Measurements from ENCODE around the gene KLHL28.
"Not testable (repeated sequence)": the region's sequence is repeated elsewhere in the genome, so short reads cannot be mapped to it uniquely, and the experiment has no call there.

The KLHL28 gene

DNA sequence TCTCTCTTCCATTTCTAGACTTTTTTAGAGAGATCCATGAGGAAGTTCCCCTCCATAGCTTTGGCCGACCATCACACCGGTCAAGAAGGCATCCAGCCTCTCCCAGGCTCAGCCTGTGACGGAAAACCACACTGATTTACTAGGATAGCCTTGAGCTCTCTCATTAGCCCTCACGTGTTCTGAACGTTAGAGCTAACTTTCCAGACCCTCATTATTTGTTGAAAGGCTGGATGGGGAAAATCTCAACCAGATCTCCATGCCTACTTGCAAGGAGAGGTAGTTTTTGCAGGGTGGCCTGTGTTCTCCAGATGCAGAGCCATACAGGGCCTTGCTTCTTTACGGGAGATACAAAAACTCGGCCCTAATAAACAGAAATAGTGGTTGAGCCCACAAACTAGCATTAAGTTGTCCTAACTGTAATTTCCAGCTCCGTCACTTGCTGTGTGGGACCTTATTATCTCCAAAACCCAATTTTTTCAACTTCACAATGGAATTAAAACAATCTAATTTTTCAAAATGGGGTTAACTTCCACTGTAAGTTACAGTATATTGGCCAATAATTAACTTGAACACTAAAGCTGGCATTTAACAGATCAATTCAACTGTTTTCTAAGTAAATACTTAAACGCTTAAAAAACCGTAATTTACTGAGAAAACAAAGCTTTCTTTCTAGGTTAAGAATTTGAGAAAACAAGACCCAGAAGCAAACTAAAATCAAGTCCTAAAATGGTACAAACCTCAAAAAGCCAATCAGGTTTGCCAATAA is 65.3 kb downstream of the KLHL28 start:
- no peak for DNase-seq (ENCODE audit: low read depth)

DNA sequence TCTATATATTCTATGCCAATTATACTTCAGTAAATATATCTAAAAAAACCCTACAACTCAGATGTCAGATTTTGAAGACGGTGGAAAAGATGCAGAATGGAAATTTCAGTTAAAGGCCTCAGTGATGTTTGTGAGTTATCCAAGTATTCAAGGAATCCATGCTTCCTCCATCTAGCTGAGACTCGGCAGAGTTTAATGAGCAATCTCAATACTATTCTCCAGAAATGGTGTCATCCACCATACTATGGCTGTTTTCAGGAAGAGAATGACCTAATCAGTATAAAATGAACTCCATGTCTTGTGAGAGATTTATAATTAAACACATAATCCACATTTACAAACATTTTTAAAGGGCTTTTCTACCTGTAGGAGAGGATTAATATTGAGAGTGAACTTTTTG is 66.0 kb downstream of the KLHL28 start:
- no peak for DNase-seq (ENCODE audit: low read depth)

DNA sequence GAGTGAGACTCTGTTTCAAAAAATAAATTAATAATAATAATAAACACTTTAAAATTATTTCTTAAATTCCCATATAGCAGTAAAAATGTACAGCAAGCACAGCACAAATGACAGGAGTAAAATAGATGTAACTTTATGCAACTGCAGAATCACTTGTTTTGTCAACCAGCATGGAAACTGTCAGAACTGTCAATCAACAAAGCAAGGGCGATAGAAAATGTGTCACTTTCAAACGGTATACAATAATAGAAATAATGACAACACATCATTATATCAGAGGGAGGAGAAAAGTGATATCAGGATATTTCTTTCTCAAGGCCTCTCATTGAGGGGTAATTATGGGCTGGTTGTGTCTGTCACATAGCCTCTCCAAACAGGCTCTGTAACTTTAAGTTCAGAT is 68.2 kb downstream of the KLHL28 start:
- DNase-seq (ENCODE audit: low read depth), result no peak

DNA sequence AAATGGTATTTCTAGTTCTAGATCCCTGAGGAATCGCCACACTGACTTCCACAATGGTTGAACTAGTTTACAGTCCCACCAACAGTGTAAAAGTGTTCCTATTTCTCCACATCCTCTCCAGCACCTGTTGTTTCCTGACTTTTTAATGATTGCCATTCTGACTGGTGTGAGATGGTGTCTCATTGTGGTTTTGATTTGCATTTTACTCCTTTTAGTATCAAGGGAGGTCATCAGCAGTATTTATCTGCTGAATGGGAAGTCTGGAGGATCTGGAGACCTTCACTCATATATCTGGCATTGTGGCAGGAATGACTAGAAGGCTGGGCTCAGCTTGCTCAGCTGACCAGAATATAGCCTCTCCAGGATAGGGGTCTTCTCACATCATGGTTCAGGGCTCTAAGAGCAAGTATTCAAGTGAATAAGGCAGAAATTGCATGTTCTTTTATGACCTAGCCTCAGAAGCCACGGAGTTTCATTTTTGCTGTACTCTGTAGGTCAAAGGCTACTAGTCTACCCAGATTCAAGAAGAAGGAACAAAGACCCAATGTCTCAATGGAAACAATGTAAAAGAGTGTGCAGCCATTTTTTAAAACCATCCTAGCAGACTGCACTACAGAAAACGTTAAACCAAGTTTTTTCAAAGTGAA is 69.9 kb downstream of the KLHL28 start:
- DNase-seq (ENCODE audit: low read depth), result not testable (repeated sequence)

DNA sequence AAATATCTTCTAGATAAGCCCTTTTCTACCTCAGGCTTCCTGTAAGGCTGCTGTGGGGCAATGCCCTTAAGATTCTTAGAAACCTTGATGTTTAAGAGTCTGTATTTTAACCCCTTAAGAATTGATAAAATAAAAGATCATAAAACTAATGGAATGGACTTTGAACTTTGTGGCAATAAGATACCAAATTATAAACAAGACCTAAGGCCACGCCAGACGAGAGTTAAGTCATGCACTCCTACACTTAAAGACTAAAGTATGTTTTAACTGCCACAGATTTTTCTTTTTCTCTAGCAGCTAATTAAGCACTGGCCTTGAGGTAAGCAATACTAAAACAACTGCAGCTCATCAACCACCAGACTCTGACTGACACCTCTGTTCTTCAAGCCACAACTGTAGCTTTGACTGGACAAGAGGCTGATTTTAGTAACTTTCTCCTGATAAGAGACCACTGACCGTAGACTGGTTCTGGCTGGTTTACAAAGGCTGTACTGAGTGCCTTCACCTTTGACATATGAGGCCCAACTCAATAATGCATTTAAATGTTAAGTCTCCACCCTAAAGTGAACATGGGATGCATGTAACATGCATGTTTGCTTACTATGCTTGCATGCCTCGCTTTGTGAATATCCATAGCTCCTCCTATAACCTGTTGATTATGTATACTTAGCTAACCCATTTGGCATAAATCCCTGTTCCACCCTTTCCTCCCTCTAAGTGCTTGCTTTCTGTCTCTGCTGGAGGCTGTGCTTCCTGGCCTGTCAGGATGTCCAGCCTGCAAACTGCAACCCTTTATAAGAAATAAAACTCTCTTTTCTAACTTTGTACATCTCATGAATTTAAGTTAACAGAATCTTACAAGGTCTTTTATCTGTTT is 71.9 kb downstream of the KLHL28 start:
- no peak for DNase-seq (ENCODE audit: low read depth)

DNA sequence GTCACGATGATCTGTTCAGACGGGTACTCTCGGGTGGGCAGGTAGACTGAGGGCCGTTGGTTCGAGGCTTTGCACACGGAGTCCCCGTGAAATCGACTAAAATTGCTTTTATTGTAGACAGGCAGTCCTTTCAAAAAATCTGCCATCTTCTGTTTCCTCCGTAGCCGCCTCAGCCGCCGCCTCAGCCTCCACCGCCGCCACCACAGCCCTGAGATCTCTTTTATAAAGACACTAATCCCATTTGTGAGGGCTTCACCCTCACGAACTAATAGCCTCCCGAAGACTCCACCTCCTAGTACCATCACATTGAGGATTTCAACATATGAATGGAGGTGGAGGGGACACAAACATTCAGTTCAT is 74.2 kb downstream of the KLHL28 start:
- no peak for DNase-seq (ENCODE audit: low read depth)

DNA sequence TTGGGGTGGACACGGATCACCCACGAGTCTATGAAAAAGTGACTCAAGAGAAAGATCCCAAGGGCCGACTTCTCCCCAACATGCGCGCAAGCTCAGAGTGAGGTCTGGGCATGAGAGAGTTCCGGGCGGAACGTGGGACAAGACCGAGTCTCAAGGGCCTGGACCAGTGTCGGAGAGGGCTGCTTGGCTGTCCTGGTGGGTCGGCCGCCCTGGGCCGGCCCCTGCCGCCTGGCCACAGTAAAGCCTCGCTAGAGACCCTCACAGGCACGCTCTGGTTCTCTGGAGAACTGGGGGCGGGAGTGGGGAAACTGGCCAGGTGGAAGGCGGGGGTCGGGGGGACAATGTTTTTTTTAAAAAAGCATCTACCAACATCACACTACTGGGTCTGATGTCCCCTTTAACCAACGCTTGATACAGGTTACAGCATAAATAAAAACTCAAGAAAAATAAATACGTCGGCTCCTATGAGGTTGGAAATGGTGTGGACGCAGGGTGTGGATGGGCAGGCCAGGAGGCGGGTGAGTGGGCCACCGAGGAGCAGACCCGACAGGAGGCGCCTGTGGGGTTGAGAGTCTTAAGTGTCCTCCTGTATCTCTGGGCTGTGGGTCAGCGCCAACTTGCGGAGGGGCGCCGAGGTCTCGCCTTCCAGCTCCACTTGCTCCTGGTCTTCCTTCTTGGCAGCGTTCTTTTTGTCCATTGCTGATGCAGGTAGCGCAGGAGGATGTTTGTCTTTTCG is 74.7 kb downstream of the KLHL28 start:
- DNase-seq (ENCODE audit: low read depth), result no peak

DNA sequence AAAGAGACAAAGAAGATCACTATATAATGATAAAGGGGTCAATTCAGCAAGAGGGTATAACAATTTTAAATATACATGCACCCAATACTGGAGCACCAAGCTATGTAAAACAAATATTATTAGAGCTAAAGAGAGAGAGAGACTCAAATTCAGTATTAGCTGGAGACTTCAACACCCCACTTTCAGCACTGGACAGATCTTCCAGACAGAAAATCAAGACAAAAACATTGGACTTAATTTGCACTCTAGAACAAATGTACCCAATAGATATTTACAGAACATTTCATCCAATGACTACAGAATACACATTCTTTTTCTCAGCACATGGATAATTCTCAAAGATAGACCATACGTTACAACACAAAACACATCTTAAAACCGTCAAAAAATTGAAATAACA is 81.0 kb downstream of the KLHL28 start:
- no peak for DNase-seq (ENCODE audit: low read depth)
